HG03066 (cell line): ENCODE data around the gene NPAT.
A peak's percentile ranks its signal among the peaks of the same experiment; 100 is the strongest.

ENCODE experiments used
- ATAC-seq: cut with Tn5 transposase; IDR thresholded peaks from one replicate; pipeline ENCODE4 v1.9.1; 2021; ENCODE audit warnings: low read depth; ENCODE audit not compliant: unreplicated experiment

The NPAT gene

DNA sequence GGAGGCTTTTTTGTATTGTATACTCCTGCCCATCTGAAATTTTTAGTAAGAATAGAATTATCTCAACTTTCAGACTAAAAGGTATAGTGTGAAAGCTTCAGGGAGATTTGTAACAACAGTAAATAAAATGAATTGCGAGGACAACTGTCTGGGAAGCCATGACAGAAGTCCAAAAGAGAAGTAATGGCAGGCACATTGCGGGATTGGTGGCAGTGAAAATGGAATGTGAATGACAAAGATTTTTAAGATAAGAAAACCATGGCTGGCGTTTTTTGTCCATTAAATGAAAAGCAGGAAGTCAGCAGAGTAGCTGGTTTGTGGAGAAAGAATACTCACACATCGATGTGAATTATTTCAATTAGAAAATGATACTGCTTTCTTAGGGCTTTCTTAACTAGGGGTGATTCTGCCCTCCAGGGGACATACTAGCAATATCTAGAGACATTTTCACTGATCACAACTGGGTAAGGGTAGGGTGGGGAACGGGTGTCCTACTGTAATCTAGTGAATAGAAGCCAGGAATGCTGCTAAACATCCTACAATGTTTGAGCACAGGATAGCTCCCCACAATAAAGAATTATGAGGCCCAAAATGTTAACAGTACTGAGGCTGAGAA, 1.6 kb downstream of the NPAT start:
- no peak for ATAC-seq

DNA sequence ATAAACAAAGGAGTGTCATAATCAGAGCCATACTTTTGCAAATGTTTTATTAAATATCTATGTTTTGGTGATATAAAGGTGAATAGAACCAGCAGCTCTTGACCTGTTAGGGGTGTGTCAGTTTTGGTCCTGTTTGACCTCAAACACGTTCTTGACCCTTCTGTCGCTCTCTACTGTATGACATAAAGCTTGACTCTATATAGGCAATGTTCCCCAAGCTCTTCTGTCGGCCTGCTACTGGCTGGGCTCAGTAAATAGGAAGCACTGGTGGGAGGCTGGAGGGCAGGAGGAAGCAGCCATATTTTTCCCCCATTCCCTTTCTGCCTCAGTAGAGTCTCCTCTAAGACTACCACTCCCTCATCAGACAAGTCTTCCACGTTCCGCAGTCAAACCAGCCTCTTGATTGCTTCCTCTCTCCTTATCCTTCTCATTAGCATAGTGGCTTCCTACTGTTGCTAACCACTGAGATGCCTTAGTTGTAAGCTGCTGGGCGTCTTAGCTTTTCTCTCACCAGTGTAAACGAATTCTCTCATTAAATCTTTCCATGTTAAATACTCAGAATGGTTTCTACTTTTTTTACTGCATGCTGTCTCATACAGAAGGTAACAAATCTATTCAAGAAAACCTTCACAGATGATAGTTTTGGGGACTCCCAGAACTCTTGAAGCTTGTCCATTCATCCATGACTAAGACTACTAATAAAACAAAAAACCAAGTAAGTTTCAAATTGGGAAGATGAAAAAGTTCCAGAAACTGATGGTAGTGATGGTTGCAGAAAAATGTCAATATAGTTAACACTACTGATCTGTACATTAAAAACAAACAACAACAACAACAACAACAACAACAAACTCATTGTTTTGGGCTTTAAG, 3.3 kb downstream of the NPAT start:
- ATAC-seq: no peak

- ATAC-seq: no peak
These were observed 4.0 kb downstream of the NPAT start for GRCh38 chr11:108218455-108218854.

- ATAC-seq: no peak
These were observed 5.5 kb downstream of the NPAT start for GRCh38 chr11:108216988-108217387.

- no peak for ATAC-seq
These were observed 8.7 kb downstream of the NPAT start for GRCh38 chr11:108213784-108214183.

GRCh38 chr11:108210441-108210840, 12.0 kb downstream of the NPAT start:
- no peak for ATAC-seq

DNA sequence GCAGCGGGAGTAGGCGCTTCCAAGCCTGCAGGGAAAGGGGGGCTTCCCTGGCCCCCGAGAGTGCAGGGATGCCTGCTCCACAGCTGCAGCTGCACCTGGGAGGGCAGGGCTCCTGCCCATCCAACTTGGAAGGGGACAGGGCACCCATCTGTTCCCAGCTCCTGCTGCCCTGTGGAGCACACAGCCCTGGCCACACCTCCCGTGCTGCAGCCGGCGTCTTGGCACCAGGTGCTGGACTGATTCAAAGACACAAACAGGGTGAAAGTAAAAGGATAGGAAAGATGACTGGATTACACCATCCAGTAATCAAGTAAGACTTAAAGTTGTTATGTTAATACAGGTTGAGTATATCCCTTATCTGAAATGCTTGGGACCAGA, 14.8 kb downstream of the NPAT start:
- no peak for ATAC-seq

- ATAC-seq: no peak
These were observed 15.3 kb downstream of the NPAT start for GRCh38 chr11:108206969-108207682.

GRCh38 chr11:108206171-108206570, 16.3 kb downstream of the NPAT start:
- ATAC-seq: no peak

DNA sequence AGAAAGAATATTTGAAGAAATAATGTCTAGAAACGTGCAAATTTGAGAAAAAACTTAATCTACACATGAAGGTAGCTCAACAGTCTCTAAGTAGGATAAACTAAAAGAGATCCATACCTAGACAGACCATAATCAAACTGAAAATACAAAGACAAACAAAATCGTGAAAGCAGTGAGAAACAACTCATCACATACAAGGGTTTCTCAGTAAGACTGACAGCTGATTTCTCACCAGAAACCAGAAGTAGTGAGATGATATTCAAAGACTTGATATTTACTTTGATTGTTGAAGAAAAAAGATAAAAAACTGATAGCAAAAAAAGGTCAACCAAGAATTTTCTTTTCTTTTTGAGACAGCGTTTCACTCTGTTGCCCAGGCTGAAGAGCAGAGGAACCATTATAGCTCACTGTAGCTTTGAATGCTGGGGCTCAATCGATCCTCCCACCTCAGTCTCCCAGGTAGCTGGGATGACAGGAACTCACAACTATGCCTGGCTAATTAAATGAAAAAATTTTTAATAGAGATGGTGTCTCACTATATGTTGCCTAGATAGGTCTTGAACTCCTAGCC, 17.4 kb downstream of the NPAT start:
- ATAC-seq: no peak

- ATAC-seq: no peak
These were observed 18.1 kb downstream of the NPAT start for GRCh38 chr11:108204376-108204775.

DNA sequence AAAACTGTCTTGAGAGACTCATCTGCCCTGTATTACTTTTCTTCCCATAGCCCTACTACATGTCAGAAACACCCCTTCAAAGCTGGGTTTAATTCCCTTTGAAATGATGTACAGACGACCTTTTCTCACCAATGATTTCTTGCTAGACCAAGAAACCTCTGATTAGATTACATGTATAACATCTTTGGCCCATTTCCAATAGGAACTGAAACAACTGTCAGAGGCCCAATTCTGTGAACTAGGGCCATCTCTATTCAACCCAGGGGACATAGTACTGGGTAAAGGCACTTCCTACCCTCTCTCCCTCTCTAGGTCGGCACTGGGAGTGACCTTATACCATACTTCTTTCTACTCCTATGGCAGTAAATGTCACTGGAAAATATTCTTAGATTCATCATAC, 19.4 kb downstream of the NPAT start:
- no peak for ATAC-seq

- ATAC-seq: peak; percentile 67
These were observed 22.8 kb downstream of the NPAT start for GRCh38 chr11:108199446-108200321.

- no peak for ATAC-seq
These were observed 23.6 kb downstream of the NPAT start for GRCh38 chr11:108198833-108199232.

DNA sequence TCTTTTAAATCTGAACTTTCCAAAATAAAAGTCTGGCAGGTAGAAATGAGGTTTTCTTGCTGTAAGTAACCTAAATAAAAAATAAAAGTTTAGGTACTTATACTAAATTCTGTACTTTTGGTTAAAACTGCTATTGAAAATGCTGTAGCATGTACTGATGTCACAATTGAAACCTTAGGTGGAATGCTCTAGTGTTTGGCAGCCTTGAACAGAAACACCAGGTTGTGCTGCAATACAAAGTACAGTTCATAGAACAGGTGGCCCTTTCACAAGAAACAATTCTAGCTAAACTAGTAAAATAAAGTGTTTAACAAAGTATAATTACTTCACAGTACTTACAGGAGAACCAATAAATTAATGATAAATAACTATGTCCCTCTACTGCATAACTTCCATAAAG, 25.1 kb downstream of the NPAT start:
- ATAC-seq: no peak

GRCh38 chr11:108196901-108197300, 25.5 kb downstream of the NPAT start:
- ATAC-seq: no peak

- no peak for ATAC-seq
These were observed 28.7 kb downstream of the NPAT start for GRCh38 chr11:108193725-108194124.

DNA sequence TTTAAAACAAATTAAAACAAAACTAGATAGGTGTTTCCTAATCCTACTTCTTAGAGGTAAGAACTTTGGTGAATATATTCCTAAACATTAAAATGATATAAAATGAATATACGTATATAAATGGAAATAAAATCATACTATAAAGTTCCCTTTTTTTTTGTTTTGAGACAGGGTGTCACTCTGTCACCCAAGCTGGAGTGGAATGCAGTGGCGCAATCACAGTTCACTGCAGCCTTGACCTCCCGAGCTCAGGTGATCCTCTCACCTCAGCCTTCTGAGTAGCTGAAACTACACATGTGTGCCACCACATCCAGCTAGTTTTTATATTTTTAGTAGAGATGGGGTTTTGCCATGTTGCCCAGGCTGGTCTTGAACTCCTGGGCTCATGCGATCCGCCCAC, 44.9 kb downstream of the NPAT start:
- ATAC-seq: no peak

- no peak for ATAC-seq
These were observed 52.3 kb downstream of the NPAT start for GRCh38 chr11:108170184-108170583.

DNA sequence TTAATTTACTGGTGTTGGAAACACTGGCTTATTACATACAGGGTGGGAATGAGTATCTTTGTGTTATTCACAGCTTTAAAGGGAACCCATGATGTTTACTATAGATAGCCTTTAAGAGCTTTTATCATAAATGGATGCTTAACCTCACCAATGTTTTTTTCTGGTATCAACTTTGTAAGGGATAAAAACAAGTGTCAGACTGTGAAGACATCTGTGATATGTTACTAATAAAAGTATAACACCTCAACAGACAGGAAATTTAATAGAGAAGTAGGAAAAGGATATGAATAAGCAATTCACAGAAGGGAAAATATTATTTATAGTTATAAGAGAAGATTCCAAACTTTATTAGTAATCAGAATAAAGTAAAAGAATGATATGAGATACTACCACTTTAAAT, 54.8 kb downstream of the NPAT start:
- ATAC-seq: no peak
